H9 (cell line): Measurements from ENCODE around the gene CRY1. TPM values are rescaled to one million over a fixed set of nuclear protein-coding genes. Genes with fewer than 3 reads are reported as not detected.

ENCODE experiments used
- DNase-seq: peaks from one replicate; pipeline ENCODE4 v3.0.0-alpha.2; 2017
- H2AFZ ChIP-seq: one replicate; pipeline ENCODE4 v1.6.1; 2013; ENCODE audit warnings: mild to moderate bottlenecking, low read length, control low read depth, moderate library complexity
- H2AK5ac ChIP-seq: 2 replicates; pipeline ENCODE4 v1.6.1; 2013; ENCODE audit warnings: low read length, control low read depth, mixed read lengths; ENCODE audit not compliant: insufficient read length
- H2BK120ac ChIP-seq: one replicate; pipeline ENCODE4 v1.6.1; 2013; ENCODE audit warnings: low read depth, mild to moderate bottlenecking, low read length, control low read depth, inconsistent platforms; ENCODE audit not compliant: poor library complexity, severe bottlenecking
- H2BK12ac ChIP-seq: 2 replicates; pipeline ENCODE4 v1.6.1; 2013; ENCODE audit warnings: low read length, control low read depth, mixed read lengths, low read depth; ENCODE audit not compliant: insufficient read length
- H2BK15ac ChIP-seq: 2 replicates; pipeline ENCODE4 v1.6.1; 2013; ENCODE audit warnings: low read depth, low read length, control low read depth
- H2BK20ac ChIP-seq: one replicate; pipeline ENCODE4 v1.6.1; 2013; ENCODE audit warnings: low read depth, mild to moderate bottlenecking, low read length, control low read depth, inconsistent platforms; ENCODE audit not compliant: poor library complexity, severe bottlenecking
- H2BK5ac ChIP-seq: 2 replicates; pipeline ENCODE4 v1.6.1; 2013; ENCODE audit warnings: low read length, control low read depth, mixed read lengths; ENCODE audit not compliant: insufficient read length
- H3K14ac ChIP-seq: 2 replicates; pipeline ENCODE4 v1.6.1; 2013; ENCODE audit warnings: low read length, control low read depth; ENCODE audit not compliant: insufficient read depth
- H3K18ac ChIP-seq: 2 replicates; pipeline ENCODE4 v1.6.1; 2013; ENCODE audit warnings: low read depth, mild to moderate bottlenecking, mixed read lengths, low read length, control low read depth; ENCODE audit not compliant: insufficient read length
- H3K23ac ChIP-seq: 2 replicates; pipeline ENCODE4 v1.6.1; 2013; ENCODE audit warnings: low read length, control low read depth, mixed read lengths, low read depth; ENCODE audit not compliant: insufficient read length
- H3K23me2 ChIP-seq: 2 replicates; pipeline ENCODE4 v1.6.1; 2013; ENCODE audit warnings: low read depth, mild to moderate bottlenecking, mixed read lengths, low read length, control low read depth; ENCODE audit not compliant: insufficient read length, poor library complexity, severe bottlenecking
- H3K27ac ChIP-seq: 2 replicates; pipeline ENCODE4 v1.5.1; 2013; ENCODE audit warnings: low read length, control low read depth, mixed read lengths, low read depth; ENCODE audit not compliant: insufficient read length
- H3K27me3 ChIP-seq: 2 replicates; pipeline ENCODE4 v1.6.1; 2013; ENCODE audit warnings: low read length, control low read depth, inconsistent platforms; ENCODE audit not compliant: insufficient read depth
- H3K4ac ChIP-seq: 2 replicates; pipeline ENCODE4 v1.6.1; 2013; ENCODE audit warnings: low read depth, mild to moderate bottlenecking, control low read depth, inconsistent platforms, low read length, moderate library complexity
- H3K4me1 ChIP-seq: 2 replicates; pipeline ENCODE4 v1.6.1; 2013; ENCODE audit warnings: low read length, control low read depth, inconsistent platforms; ENCODE audit not compliant: insufficient read depth
- H3K4me2 ChIP-seq: 2 replicates; pipeline ENCODE4 v1.6.1; 2013; ENCODE audit warnings: low read length, control low read depth, mixed read lengths; ENCODE audit not compliant: insufficient read length, insufficient read depth
- H3K56ac ChIP-seq: 2 replicates; pipeline ENCODE4 v1.6.1; 2013; ENCODE audit warnings: low read depth, mild to moderate bottlenecking, mixed read lengths, low read length, control low read depth; ENCODE audit not compliant: insufficient read length
- H3K79me1 ChIP-seq: 2 replicates; pipeline ENCODE4 v1.6.1; 2013; ENCODE audit warnings: low read depth, mild to moderate bottlenecking, moderate library complexity, low read length, control low read depth, inconsistent platforms; ENCODE audit not compliant: insufficient read depth, poor library complexity, severe bottlenecking
- H3K79me2 ChIP-seq: 2 replicates; pipeline ENCODE4 v1.6.1; 2013; ENCODE audit warnings: low read length, control low read depth, inconsistent platforms; ENCODE audit not compliant: insufficient read depth
- H3K9ac ChIP-seq: 2 replicates; pipeline ENCODE4 v1.6.1; 2013; ENCODE audit warnings: low read length, control low read depth, mixed read lengths; ENCODE audit not compliant: insufficient read length; ENCODE audit errors: extremely low read depth
- H3K9me3 ChIP-seq: one replicate; pipeline ENCODE4 v1.6.1; 2013; ENCODE audit warnings: low read depth, low read length, inconsistent platforms; ENCODE audit not compliant: control insufficient read depth
- H3T11ph ChIP-seq: one replicate; pipeline ENCODE4 v1.6.1; 2013; ENCODE audit warnings: mild to moderate bottlenecking, low read length, control low read depth, inconsistent platforms
- H4K20me1 ChIP-seq: one replicate; pipeline ENCODE4 v1.6.1; 2013; ENCODE audit not compliant: control insufficient read depth, insufficient read length, insufficient read depth
- H4K5ac ChIP-seq: 2 replicates; pipeline ENCODE4 v1.6.1; 2013; ENCODE audit warnings: low read depth, mild to moderate bottlenecking, mixed read lengths, low read length, control low read depth; ENCODE audit not compliant: insufficient read length
- H4K8ac ChIP-seq: replicated peaks from 2 replicates; pipeline ENCODE4 v1.6.1; 2013; ENCODE audit warnings: low read length, control low read depth, mixed read lengths, low read depth; ENCODE audit not compliant: insufficient read length
- H4K91ac ChIP-seq: 2 replicates; pipeline ENCODE4 v1.6.1; 2013; ENCODE audit warnings: low read depth, mild to moderate bottlenecking, moderate library complexity, mixed read lengths, low read length, control low read depth; ENCODE audit not compliant: insufficient read length
- H3K27ac Mint-ChIP-seq, 3 experiments: 2 replicates in 2 of 3; 3 replicates in 1 of 3; pipeline ENCODE4 v1.8.0; 2020 to 2021; ENCODE audit warnings: mixed read lengths in 3 of 3, mild to moderate bottlenecking in 1 of 3, moderate library complexity in 1 of 3
- H3K27me3 Mint-ChIP-seq: 2 replicates; pipeline ENCODE4 v1.8.0; 2021; ENCODE audit warnings: low read depth, mild to moderate bottlenecking, moderate library complexity, mixed read lengths
- H3K36me3 Mint-ChIP-seq, 3 experiments: 2 replicates in 2 of 3; 3 replicates in 1 of 3; pipeline ENCODE4 v1.8.0; 2020 to 2021; ENCODE audit warnings: low read depth in 3 of 3, mixed read lengths in 3 of 3; ENCODE audit not compliant: insufficient read depth in 1 of 3
- H3K4me1 Mint-ChIP-seq, 2 experiments: 2 replicates each; pipeline ENCODE4 v1.8.0; 2020; ENCODE audit warnings: mixed read lengths in 2 of 2
- H3K4me3 Mint-ChIP-seq, 2 experiments: 2 replicates in 1 of 2; 3 replicates in 1 of 2; pipeline ENCODE4 v1.8.0; 2020 to 2021; ENCODE audit warnings: mild to moderate bottlenecking in 2 of 2, mixed read lengths in 2 of 2, moderate library complexity in 1 of 2
- H3K9me3 Mint-ChIP-seq, 2 experiments: 2 replicates in 1 of 2; 3 replicates in 1 of 2; pipeline ENCODE4 v1.8.0; 2020; ENCODE audit warnings: mild to moderate bottlenecking in 2 of 2, mixed read lengths in 2 of 2, moderate library complexity in 1 of 2
- WGBS: extraction: QIAGEN DNeasy Blood & Tissue Kit; methylation state at CpG from one replicate; pipeline ENCODE4 v1.1.7; 2013; ENCODE audit warnings: missing lambda C conversion rate, low lambda C conversion rate, mixed read lengths; ENCODE audit not compliant: insufficient read length; ENCODE audit errors: extremely low coverage; 5-methylcytosine and 5-hydroxymethylcytosine counted together
- total RNA-seq: library from RNA; stranded (reverse); gene quantifications from 2 replicates; pipeline ENCODE4 v1.2.1, GENCODE V29; 2021
- TF ChIP-seq, protein P1 (sequence below): fragments of 200-600 bp; sonication (generic); conservative IDR thresholded peaks from 3 replicates; pipeline ENCODE4 v1.8.0; 2021; ENCODE audit warnings: antibody characterized with exemption, mild to moderate bottlenecking

The CRY1 gene
- total RNA-seq, 1 experiment from 2014 or later = 23.5 TPM

DNA sequence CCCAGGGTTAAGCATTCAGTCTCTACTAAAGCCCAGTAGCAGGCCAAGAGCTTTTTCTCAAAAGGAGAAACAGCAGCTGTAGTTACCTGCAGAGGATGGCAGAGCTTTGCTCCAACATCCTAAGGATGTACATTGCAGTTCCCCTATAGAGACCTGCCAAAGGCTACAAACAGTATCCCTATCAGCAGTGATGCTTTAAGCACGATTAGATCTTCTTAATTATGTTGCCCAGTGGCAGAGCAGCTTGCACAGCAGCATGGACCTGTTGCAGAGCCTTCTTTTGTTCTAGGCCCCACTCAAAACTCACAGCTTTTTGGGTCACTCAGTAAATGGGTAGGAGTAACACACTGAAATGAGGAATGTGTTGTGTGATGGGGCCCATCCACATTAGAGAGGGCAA is 46.4 kb upstream of the CRY1 start:
- no peak overlapping the region for H2BK5ac ChIP-seq
- H3K79me2 ChIP-seq = no peaks in the 10 kb centered on the region
- H4K8ac ChIP-seq = no peak overlapping the region
- H2AK5ac ChIP-seq = no peak overlapping the region
- Mint-ChIP-seq H3K4me1 (peaks cover 8 to 13% of the 10 kb centered on the region in 2 experiments), H3K36me3 (peaks cover 0 to 2% (median 0%) of the 10 kb centered on the region in 3 experiments; a peak in 1 of 7 replicates), H3K4me3 (no peak overlapping the region), H3K9me3 (peaks cover 0 to 6% of the 10 kb centered on the region in 2 experiments; a peak in 4 of 5 replicates), H3K27ac (no peak overlapping the region), H3K27me3 (peaks cover 6% of the 10 kb centered on the region; the same call in 1 of the 2 replicates)
- H3K27ac ChIP-seq = no peak overlapping the region
- no peak overlapping the region for H2BK12ac ChIP-seq
- H3K18ac ChIP-seq = no peak overlapping the region
- H2BK15ac ChIP-seq = no peak overlapping the region
- no peaks in the 10 kb centered on the region for H3K79me1 ChIP-seq
- H3K9me3 ChIP-seq = no peaks in the 10 kb centered on the region
- no peak for DNase-seq
- H4K91ac ChIP-seq = no peak overlapping the region
- TF ChIP-seq, protein P1, sequence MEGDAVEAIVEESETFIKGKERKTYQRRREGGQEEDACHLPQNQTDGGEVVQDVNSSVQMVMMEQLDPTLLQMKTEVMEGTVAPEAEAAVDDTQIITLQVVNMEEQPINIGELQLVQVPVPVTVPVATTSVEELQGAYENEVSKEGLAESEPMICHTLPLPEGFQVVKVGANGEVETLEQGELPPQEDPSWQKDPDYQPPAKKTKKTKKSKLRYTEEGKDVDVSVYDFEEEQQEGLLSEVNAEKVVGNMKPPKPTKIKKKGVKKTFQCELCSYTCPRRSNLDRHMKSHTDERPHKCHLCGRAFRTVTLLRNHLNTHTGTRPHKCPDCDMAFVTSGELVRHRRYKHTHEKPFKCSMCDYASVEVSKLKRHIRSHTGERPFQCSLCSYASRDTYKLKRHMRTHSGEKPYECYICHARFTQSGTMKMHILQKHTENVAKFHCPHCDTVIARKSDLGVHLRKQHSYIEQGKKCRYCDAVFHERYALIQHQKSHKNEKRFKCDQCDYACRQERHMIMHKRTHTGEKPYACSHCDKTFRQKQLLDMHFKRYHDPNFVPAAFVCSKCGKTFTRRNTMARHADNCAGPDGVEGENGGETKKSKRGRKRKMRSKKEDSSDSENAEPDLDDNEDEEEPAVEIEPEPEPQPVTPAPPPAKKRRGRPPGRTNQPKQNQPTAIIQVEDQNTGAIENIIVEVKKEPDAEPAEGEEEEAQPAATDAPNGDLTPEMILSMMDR = no peak
- H3K56ac ChIP-seq = no peak overlapping the region
- no peaks in the 10 kb centered on the region for H3K27me3 ChIP-seq
- H3K23me2 ChIP-seq = no peaks in the 10 kb centered on the region
- no peak overlapping the region for H2AFZ ChIP-seq
- H3K9ac ChIP-seq = no peak overlapping the region
- H3K4ac ChIP-seq = no peak overlapping the region
- H3T11ph ChIP-seq = no peak overlapping the region
- no peak overlapping the region for H4K5ac ChIP-seq
- no peak overlapping the region for H3K23ac ChIP-seq
- 0 out of 2 replicates have a peak, but pooled peaks cover 2% of the 10 kb centered on the region for H3K4me1 ChIP-seq
- H3K14ac ChIP-seq = no peak overlapping the region
- H2BK120ac ChIP-seq = no peak overlapping the region
- no peaks in the 10 kb centered on the region for H4K20me1 ChIP-seq
- H3K4me2 ChIP-seq = no peak overlapping the region
- WGBS = no CpG with 5 or more reads among the region's 1 CpG
- no peak overlapping the region for H2BK20ac ChIP-seq
